A673 (cell line): Measurements from ENCODE around the gene OR9G1.
"Not testable (repeated sequence)": the region's sequence is repeated elsewhere in the genome, so short reads cannot be mapped to it uniquely, and the experiment has no call there.

Experiments
- EZH2 ChIP-seq: fragments of 200-600 bp; sonication (generic); IDR thresholded peaks from 2 replicates; pipeline ENCODE4 v1.6.1; 2017; ENCODE audit warnings: borderline replicate concordance, low read depth, mild to moderate bottlenecking, mixed read lengths, antibody characterized with exemption, low read length; ENCODE audit not compliant: poor library complexity, severe bottlenecking
- TF ChIP-seq, protein P1 (sequence below): fragments of 300-800, 200-600 bp; sonication (generic); conservative IDR thresholded peaks from 2 replicates; pipeline ENCODE4 v1.5.1; 2017; ENCODE audit warnings: low read depth, mild to moderate bottlenecking, antibody characterized with exemption, low read length, moderate library complexity, mixed read lengths

DNA sequence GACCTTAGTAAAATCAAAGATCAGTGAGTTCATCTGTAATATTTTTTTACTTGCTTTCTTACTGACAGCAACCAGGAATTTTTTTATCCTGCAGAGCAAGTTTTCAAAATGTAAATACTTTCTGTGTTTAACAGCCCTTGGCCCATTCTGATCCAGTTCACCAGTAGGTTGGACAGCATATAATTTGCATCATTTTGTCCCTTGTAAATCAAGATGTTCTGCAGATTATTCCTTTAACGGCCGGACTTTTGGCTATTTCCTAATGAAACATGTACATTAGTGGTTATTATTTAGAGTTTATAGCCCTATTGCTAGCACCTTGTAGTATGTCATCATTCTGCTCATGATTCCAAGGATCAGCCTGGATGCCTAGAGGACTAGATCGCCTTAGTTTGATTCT is 7.7 kb upstream of the OR9G1 start:
- TF ChIP-seq EZH2: not testable (repeated sequence)
- TF ChIP-seq, protein P1, sequence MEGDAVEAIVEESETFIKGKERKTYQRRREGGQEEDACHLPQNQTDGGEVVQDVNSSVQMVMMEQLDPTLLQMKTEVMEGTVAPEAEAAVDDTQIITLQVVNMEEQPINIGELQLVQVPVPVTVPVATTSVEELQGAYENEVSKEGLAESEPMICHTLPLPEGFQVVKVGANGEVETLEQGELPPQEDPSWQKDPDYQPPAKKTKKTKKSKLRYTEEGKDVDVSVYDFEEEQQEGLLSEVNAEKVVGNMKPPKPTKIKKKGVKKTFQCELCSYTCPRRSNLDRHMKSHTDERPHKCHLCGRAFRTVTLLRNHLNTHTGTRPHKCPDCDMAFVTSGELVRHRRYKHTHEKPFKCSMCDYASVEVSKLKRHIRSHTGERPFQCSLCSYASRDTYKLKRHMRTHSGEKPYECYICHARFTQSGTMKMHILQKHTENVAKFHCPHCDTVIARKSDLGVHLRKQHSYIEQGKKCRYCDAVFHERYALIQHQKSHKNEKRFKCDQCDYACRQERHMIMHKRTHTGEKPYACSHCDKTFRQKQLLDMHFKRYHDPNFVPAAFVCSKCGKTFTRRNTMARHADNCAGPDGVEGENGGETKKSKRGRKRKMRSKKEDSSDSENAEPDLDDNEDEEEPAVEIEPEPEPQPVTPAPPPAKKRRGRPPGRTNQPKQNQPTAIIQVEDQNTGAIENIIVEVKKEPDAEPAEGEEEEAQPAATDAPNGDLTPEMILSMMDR: not testable (repeated sequence)
